Ascending aorta (tissue), 2 donors: ENCODE data around the gene OR6K2. TPM values are rescaled to one million over a fixed set of nuclear protein-coding genes. Genes with fewer than 3 reads are reported as not detected.

Source experiments
- DNase-seq, 2 donors: peaks; one replicate each; pipeline ENCODE4 v3.0.0-alpha.2; 2019; ENCODE audit warnings: low spot score in 2 of 2
- H3K27ac ChIP-seq, 2 donors: fragments of 200-600 bp; sonication (generic); one replicate each; pipeline ENCODE4 v1.5.1; 2016 to 2017; ENCODE audit warnings: mild to moderate bottlenecking in 1 of 2
- H3K27me3 ChIP-seq: fragments of 200-600 bp; sonication (generic); one replicate; pipeline ENCODE4 v1.5.1; 2017
- H3K36me3 ChIP-seq, 2 donors: fragments of 200-600 bp; sonication (generic); one replicate each; pipeline ENCODE4 v1.5.1; 2016
- H3K4me1 ChIP-seq, 2 donors: fragments of 200-600 bp; sonication (generic); one replicate each; pipeline ENCODE4 v1.5.1; 2016 to 2017; ENCODE audit warnings: mild to moderate bottlenecking in 1 of 2
- H3K4me3 ChIP-seq, 2 donors: fragments of 200-600 bp; sonication (generic); one replicate each; pipeline ENCODE4 v1.5.1; 2016 to 2017; ENCODE audit warnings: mild to moderate bottlenecking in 1 of 2
- H3K9me3 ChIP-seq, 2 donors: fragments of 200-600 bp; sonication (generic); one replicate each; pipeline ENCODE4 v1.5.1; 2016
- CTCF ChIP-seq, 3 experiments: fragments of 200-600 bp in 2 of 3; fragments of 450-650 bp in 1 of 3; sonication (generic) in 2 of 3; IDR thresholded peaks; one replicate each; pipeline ENCODE4 v1.5.1; 2016 to 2019; ENCODE audit warnings: antibody characterized with exemption in 3 of 3, mild to moderate bottlenecking in 1 of 3, moderate library complexity in 1 of 3
- intact Hi-C: fragments of 100-400 bp; cut with DNase I; formaldehyde crosslinking; loops from one replicate; pipeline ENCODE4 v1.15.1; 2023
- total RNA-seq: library from RNA; depleted of rRNA; stranded (reverse); fragments of >200 nt; gene quantifications from one replicate; pipeline ENCODE4 v1.1.0, GENCODE V29; 2016

OR6K2 gene
- not detected for total RNA-seq

GRCh38 chr1:158700552-158700951, at the start of gene OR6K2:
Gene OR6K2, minus strand, starts transcription at chr1:158700652. Its CDS starts 0 bp downstream, at chr1:158700652.
- no peak within 1 kb of the TSS for H3K27ac ChIP-seq
- H3K4me3 ChIP-seq: no peak within 1 kb of the TSS
- TF ChIP-seq CTCF (IDR thresholded peaks at IDR 0.05): no peak
- no peak for DNase-seq
- intact Hi-C loops: no loop called here
- no peaks in the 10 kb centered on the region for H3K9me3 ChIP-seq
- no peaks in the 10 kb centered on the region for H3K36me3 ChIP-seq
- H3K27me3 ChIP-seq: no peaks in the 10 kb centered on the region
- H3K4me1 ChIP-seq: no peaks in the 10 kb centered on the region

GRCh38 chr1:158735848-158736247, 35.4 kb upstream of the OR6K2 start:
- Histone ChIP-seq H3K36me3 (no peaks in the 10 kb centered on the region), H3K4me3 (no peak overlapping the region), H3K27ac (no peak overlapping the region), H3K4me1 (no peaks in the 10 kb centered on the region), H3K9me3 (no peaks in the 10 kb centered on the region), H3K27me3 (no peaks in the 10 kb centered on the region)
- no peak for TF ChIP-seq CTCF (IDR thresholded peaks at IDR 0.05)
- no peak for DNase-seq
- intact Hi-C loops: no loop called here

GRCh38 chr1:158732524-158732923, 32.1 kb upstream of the OR6K2 start:
- H3K4me1 ChIP-seq: no peaks in the 10 kb centered on the region
- no peak overlapping the region for H3K27ac ChIP-seq
- H3K36me3 ChIP-seq: no peaks in the 10 kb centered on the region
- intact Hi-C loops: no loop called here
- no peaks in the 10 kb centered on the region for H3K9me3 ChIP-seq
- no peak for DNase-seq
- H3K4me3 ChIP-seq: no peak overlapping the region
- no peak for TF ChIP-seq CTCF (IDR thresholded peaks at IDR 0.05)
- H3K27me3 ChIP-seq: no peaks in the 10 kb centered on the region

- Histone ChIP-seq H3K4me1 (no peaks in the 10 kb centered on the region), H3K27me3 (no peaks in the 10 kb centered on the region), H3K4me3 (no peak overlapping the region), H3K9me3 (no peaks in the 10 kb centered on the region), H3K27ac (no peak overlapping the region), H3K36me3 (no peaks in the 10 kb centered on the region)
- intact Hi-C loops: no loop called here
- DNase-seq: no peak
- no peak for TF ChIP-seq CTCF (IDR thresholded peaks at IDR 0.05)
Observed at GRCh38 chr1:158731707-158732106, 31.3 kb upstream of the OR6K2 start.

GRCh38 chr1:158730453-158730852, 30.0 kb upstream of the OR6K2 start:
- Histone ChIP-seq H3K27ac (no peak overlapping the region), H3K36me3 (no peaks in the 10 kb centered on the region), H3K9me3 (no peaks in the 10 kb centered on the region), H3K4me1 (no peaks in the 10 kb centered on the region), H3K27me3 (no peaks in the 10 kb centered on the region), H3K4me3 (no peak overlapping the region)
- intact Hi-C loops: no loop called here
- TF ChIP-seq CTCF (IDR thresholded peaks at IDR 0.05): no peak
- no peak for DNase-seq
